A549 (cell line): ENCODE measurements around the gene NPR3.

ENCODE experiments used
- CBX8 ChIP-seq: fragments of 200-600 bp; sonication (generic); IDR thresholded peaks from 2 replicates; pipeline ENCODE4 v1.6.1; 2016
- CEBPB ChIP-seq, 2 experiments: fragments of >200 bp in 1 of 2; sonication (Bioruptor Twin) in 1 of 2; formaldehyde crosslinking in 1 of 2; IDR thresholded peaks; 2 replicates each; pipeline ENCODE4 v1.6.1; 2012 to 2016
- EP300 ChIP-seq, 2 experiments: fragments of >200 bp; sonication (Bioruptor Twin); formaldehyde crosslinking; IDR thresholded peaks; 2 replicates in 1 of 2; 3 replicates in 1 of 2; pipeline ENCODE4 v1.6.1; 2016 to 2017
- HOXB5 ChIP-seq: fragments of 250-450 bp; sonication (Bioruptor Pico); IDR thresholded peaks from 2 replicates; pipeline ENCODE4 v1.5.0; 2020; ENCODE audit warnings: mild to moderate bottlenecking, moderate library complexity
- RAD21 ChIP-seq, 2 experiments: fragments of >200 bp in 1 of 2; sonication (Bioruptor Twin) in 1 of 2; formaldehyde crosslinking in 1 of 2; IDR thresholded peaks in 1 of 2; conservative IDR thresholded peaks in 1 of 2; 2 replicates in 1 of 2; 3 replicates in 1 of 2; pipeline ENCODE4 v1.6.1; 2012 to 2018; ENCODE audit warnings: inconsistent platforms in 1 of 2
- RCOR1 ChIP-seq: fragments of 150-350 bp; IDR thresholded peaks from 2 replicates; pipeline ENCODE4 v1.6.1; 2014; ENCODE audit warnings: antibody characterized with exemption, low read length, low read depth
- RNF2 ChIP-seq: fragments of 200-600 bp; sonication (generic); IDR thresholded peaks from 2 replicates; pipeline ENCODE4 v1.6.1; 2016; ENCODE audit warnings: low read depth, mild to moderate bottlenecking, antibody characterized with exemption, moderate library complexity, borderline replicate concordance
- SMC3 ChIP-seq: fragments of >200 bp; sonication (Bioruptor Twin); formaldehyde crosslinking; IDR thresholded peaks from 3 replicates; pipeline ENCODE4 v1.6.1; 2018; ENCODE audit warnings: inconsistent platforms
- TF ChIP-seq, protein P1 (sequence below): fragments of >200 bp; sonication (Bioruptor Twin); formaldehyde crosslinking; IDR thresholded peaks from 3 replicates; pipeline ENCODE4 v1.5.1; 2016
- TF ChIP-seq, protein P2 (sequence below): fragments of 450-650 bp; IDR thresholded peaks from 2 replicates; pipeline ENCODE4 v1.6.1; 2014; ENCODE audit warnings: antibody characterized with exemption
- TF ChIP-seq, protein P3 (sequence below): fragments of 200-600 bp; sonication (generic); IDR thresholded peaks from 2 replicates; pipeline ENCODE4 v1.6.1; 2016; ENCODE audit warnings: antibody characterized with exemption, mild to moderate bottlenecking, moderate library complexity

DNA sequence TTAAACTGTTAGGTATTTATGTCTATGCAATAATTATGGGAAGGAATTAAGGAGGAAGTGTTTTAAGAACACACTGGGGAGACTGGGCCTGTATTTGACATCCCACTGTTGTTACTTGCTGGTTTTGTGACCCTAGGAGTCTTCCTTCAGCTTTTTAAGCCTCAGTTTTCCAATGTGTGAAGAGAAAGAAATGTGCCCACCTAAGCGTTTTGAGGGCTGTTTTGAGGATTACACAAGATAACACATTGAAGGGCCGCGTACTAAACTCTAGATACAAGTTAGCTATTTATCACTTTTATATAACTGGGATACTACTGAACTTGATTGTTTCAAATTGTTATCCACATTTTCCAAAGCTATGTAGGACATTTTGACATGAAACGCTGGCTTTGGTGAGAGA lies 72.5 kb downstream of the NPR3 start:
- TF ChIP-seq, protein P1, sequence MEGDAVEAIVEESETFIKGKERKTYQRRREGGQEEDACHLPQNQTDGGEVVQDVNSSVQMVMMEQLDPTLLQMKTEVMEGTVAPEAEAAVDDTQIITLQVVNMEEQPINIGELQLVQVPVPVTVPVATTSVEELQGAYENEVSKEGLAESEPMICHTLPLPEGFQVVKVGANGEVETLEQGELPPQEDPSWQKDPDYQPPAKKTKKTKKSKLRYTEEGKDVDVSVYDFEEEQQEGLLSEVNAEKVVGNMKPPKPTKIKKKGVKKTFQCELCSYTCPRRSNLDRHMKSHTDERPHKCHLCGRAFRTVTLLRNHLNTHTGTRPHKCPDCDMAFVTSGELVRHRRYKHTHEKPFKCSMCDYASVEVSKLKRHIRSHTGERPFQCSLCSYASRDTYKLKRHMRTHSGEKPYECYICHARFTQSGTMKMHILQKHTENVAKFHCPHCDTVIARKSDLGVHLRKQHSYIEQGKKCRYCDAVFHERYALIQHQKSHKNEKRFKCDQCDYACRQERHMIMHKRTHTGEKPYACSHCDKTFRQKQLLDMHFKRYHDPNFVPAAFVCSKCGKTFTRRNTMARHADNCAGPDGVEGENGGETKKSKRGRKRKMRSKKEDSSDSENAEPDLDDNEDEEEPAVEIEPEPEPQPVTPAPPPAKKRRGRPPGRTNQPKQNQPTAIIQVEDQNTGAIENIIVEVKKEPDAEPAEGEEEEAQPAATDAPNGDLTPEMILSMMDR: no peak
- no peak for TF ChIP-seq CBX8
- TF ChIP-seq RAD21 (conservative IDR thresholded peaks at IDR 0.05 in 1 of 2, IDR thresholded peaks at IDR 0.05 in 1 of 2): no peak
- TF ChIP-seq, protein P2, sequence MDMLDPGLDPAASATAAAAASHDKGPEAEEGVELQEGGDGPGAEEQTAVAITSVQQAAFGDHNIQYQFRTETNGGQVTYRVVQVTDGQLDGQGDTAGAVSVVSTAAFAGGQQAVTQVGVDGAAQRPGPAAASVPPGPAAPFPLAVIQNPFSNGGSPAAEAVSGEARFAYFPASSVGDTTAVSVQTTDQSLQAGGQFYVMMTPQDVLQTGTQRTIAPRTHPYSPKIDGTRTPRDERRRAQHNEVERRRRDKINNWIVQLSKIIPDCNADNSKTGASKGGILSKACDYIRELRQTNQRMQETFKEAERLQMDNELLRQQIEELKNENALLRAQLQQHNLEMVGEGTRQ: no peak
- no peak for TF ChIP-seq HOXB5
- no peak for TF ChIP-seq EP300 (IDR thresholded peaks at IDR 0.05)
- TF ChIP-seq SMC3: no peak
- no peak for TF ChIP-seq RNF2
- TF ChIP-seq, protein P3, sequence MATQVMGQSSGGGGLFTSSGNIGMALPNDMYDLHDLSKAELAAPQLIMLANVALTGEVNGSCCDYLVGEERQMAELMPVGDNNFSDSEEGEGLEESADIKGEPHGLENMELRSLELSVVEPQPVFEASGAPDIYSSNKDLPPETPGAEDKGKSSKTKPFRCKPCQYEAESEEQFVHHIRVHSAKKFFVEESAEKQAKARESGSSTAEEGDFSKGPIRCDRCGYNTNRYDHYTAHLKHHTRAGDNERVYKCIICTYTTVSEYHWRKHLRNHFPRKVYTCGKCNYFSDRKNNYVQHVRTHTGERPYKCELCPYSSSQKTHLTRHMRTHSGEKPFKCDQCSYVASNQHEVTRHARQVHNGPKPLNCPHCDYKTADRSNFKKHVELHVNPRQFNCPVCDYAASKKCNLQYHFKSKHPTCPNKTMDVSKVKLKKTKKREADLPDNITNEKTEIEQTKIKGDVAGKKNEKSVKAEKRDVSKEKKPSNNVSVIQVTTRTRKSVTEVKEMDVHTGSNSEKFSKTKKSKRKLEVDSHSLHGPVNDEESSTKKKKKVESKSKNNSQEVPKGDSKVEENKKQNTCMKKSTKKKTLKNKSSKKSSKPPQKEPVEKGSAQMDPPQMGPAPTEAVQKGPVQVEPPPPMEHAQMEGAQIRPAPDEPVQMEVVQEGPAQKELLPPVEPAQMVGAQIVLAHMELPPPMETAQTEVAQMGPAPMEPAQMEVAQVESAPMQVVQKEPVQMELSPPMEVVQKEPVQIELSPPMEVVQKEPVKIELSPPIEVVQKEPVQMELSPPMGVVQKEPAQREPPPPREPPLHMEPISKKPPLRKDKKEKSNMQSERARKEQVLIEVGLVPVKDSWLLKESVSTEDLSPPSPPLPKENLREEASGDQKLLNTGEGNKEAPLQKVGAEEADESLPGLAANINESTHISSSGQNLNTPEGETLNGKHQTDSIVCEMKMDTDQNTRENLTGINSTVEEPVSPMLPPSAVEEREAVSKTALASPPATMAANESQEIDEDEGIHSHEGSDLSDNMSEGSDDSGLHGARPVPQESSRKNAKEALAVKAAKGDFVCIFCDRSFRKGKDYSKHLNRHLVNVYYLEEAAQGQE: no peak
- TF ChIP-seq CEBPB (IDR thresholded peaks at IDR 0.05): no peak
- no peak for TF ChIP-seq RCOR1
